ENCODE results near the gene ADAM8.
A peak's percentile ranks its signal among the peaks of the same experiment; 100 is the strongest.

DNA sequence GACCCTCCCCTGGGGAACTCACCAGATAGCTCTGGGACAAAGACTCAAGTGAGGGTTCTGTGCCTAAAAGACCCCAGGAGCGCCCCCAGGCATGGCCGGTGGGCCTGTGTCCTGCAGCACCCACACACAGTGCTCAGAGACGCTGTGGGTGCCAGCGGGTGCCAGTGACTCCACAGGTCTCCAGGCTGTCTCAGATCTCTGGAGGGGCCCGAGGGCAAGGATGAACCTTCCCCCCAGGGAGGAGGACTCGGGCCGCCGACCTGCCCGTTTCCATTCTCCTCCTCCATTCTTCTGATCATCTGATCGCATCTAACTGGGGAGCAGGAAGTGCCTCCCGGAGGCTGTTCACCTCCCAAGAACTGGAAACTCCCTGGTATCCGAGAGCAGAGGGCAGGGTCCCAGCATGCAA is 980 bp downstream of the ADAM8 start:
- TF ChIP-seq, protein P1, sequence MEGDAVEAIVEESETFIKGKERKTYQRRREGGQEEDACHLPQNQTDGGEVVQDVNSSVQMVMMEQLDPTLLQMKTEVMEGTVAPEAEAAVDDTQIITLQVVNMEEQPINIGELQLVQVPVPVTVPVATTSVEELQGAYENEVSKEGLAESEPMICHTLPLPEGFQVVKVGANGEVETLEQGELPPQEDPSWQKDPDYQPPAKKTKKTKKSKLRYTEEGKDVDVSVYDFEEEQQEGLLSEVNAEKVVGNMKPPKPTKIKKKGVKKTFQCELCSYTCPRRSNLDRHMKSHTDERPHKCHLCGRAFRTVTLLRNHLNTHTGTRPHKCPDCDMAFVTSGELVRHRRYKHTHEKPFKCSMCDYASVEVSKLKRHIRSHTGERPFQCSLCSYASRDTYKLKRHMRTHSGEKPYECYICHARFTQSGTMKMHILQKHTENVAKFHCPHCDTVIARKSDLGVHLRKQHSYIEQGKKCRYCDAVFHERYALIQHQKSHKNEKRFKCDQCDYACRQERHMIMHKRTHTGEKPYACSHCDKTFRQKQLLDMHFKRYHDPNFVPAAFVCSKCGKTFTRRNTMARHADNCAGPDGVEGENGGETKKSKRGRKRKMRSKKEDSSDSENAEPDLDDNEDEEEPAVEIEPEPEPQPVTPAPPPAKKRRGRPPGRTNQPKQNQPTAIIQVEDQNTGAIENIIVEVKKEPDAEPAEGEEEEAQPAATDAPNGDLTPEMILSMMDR (IDR thresholded peaks at IDR 0.05): peak; percentile 52
- TF ChIP-seq EZH2 (IDR thresholded peaks at IDR 0.05; ENCODE audit: borderline replicate concordance, insufficient read depth, low read depth, low read length, poor library complexity, severe bottlenecking): no peak
